Endothelial cell of umbilical vein (primary cell): ENCODE data around the gene DCAF5. TPM values are rescaled to one million over a fixed set of nuclear protein-coding genes. Genes with fewer than 3 reads are reported as not detected.

Source experiments
- BruUV-seq: library from RNA; stranded (reverse); fragments of 400-500 nt; replicated peaks from 2 replicates; lab custom pipeline; 2021; lab: Mats Ljungman, UMichigan
- CTCF ChIA-PET: fragments of 300-600, 350-600 bp; sonication (Branson Sonifier 250); formaldehyde crosslinking; loops from one replicate; lab custom pipeline; 2021; ENCODE audit warnings: antibody characterized with exemption, inconsistent platforms; lab: Charles Lee
- POLR2A ChIA-PET: fragments of 300-600, 350-600 bp; sonication (Branson Sonifier 250); formaldehyde crosslinking; loops from one replicate; lab custom pipeline; 2021; ENCODE audit warnings: antibody characterized with exemption, inconsistent platforms; lab: Charles Lee
- DNase-seq: peaks from one replicate; pipeline ENCODE4 v3.0.0-alpha.2; 2011; ENCODE audit warnings: low read depth, low spot score
- FAIRE-seq: peaks from 2 replicates; lab custom pipeline; 2011; peaks lifted over from hg19 to GRCh38; lab: Jason Lieb, UNC
- H2AFZ ChIP-seq: 2 replicates; pipeline ENCODE4 v1.6.0; 2012; ENCODE audit warnings: low read depth, low read length, control low read depth, inconsistent platforms
- H3K27ac ChIP-seq: 2 replicates; pipeline ENCODE4 v1.5.1; 2011; ENCODE audit warnings: low read depth, mild to moderate bottlenecking, control low read depth, low read length, moderate library complexity; ENCODE audit not compliant: insufficient read depth
- H3K27me3 ChIP-seq, 2 experiments: 2 replicates each; pipeline versions ENCODE4 v1.6.0 to v1.6.1; 2011; ENCODE audit warnings: low read length in 2 of 2, mixed read lengths in 1 of 2; ENCODE audit not compliant: control insufficient read depth in 2 of 2, insufficient read depth in 2 of 2
- H3K36me3 ChIP-seq, 2 experiments: 2 replicates in 1 of 2; 3 replicates in 1 of 2; pipeline ENCODE4 v1.5.1; 2011; ENCODE audit warnings: low read length in 2 of 2, mild to moderate bottlenecking in 1 of 2, moderate library complexity in 1 of 2; ENCODE audit not compliant: control insufficient read depth in 2 of 2, insufficient read depth in 2 of 2; ENCODE audit errors: extremely low read depth in 1 of 2
- H3K4me1 ChIP-seq: 3 replicates; pipeline ENCODE4 v1.5.1; 2011; ENCODE audit warnings: mild to moderate bottlenecking, low read length; ENCODE audit not compliant: control insufficient read depth, insufficient read depth; ENCODE audit errors: extremely low read depth
- H3K4me2 ChIP-seq: 2 replicates; pipeline ENCODE4 v1.6.1; 2011; ENCODE audit warnings: low read length, control low read depth, mixed read lengths; ENCODE audit not compliant: insufficient read depth
- H3K4me3 ChIP-seq, 3 experiments: fragments of 200-600 bp in 1 of 3; sonication (generic), shearing (Covaris generic) in 1 of 3; replicated peaks in 1 of 3; 2 replicates each; pipeline ENCODE4 v1.5.1; 2011 to 2016; ENCODE audit warnings: control low read depth in 3 of 3, low read length in 3 of 3, mild to moderate bottlenecking in 2 of 3, inconsistent platforms in 1 of 3, low read depth in 1 of 3, moderate library complexity in 1 of 3; ENCODE audit not compliant: insufficient read depth in 1 of 3
- H3K79me2 ChIP-seq: 2 replicates; pipeline ENCODE4 v1.6.0; 2012; ENCODE audit warnings: low read length, inconsistent platforms; ENCODE audit not compliant: control insufficient read depth, insufficient read depth
- H3K9ac ChIP-seq: replicated peaks from 2 replicates; pipeline ENCODE3; 2011; ENCODE audit warnings: low read length, control low read depth; ENCODE audit not compliant: insufficient read depth; ENCODE audit errors: extremely low read depth
- H3K9me1 ChIP-seq: replicated peaks from 3 replicates; pipeline ENCODE4 v1.6.0; 2011; ENCODE audit warnings: mild to moderate bottlenecking, low read length; ENCODE audit not compliant: control insufficient read depth, insufficient read depth; ENCODE audit errors: extremely low read depth
- H3K9me3 ChIP-seq: replicated peaks from 2 replicates; pipeline ENCODE4 v1.5.1; 2012; ENCODE audit warnings: low read length, inconsistent platforms; ENCODE audit not compliant: control insufficient read depth, insufficient read depth
- H4K20me1 ChIP-seq: replicated peaks from 2 replicates; pipeline ENCODE3; 2011; ENCODE audit warnings: mild to moderate bottlenecking, low read length; ENCODE audit not compliant: control insufficient read depth, insufficient read depth; ENCODE audit errors: extremely low read depth
- EZH2 ChIP-seq: IDR thresholded peaks from 2 replicates; pipeline ENCODE4 v1.6.1; 2012; ENCODE audit warnings: borderline replicate concordance, low read depth, mild to moderate bottlenecking, moderate library complexity, low read length, inconsistent platforms; ENCODE audit not compliant: severe bottlenecking
- FOS ChIP-seq: IDR thresholded peaks from 2 replicates; pipeline ENCODE4 v1.6.1; 2011; ENCODE audit warnings: mild to moderate bottlenecking, low read length, moderate library complexity, borderline replicate concordance; ENCODE audit not compliant: insufficient read depth
- JUN ChIP-seq: IDR thresholded peaks from 2 replicates; pipeline ENCODE4 v1.6.1; 2011; ENCODE audit warnings: borderline replicate concordance, low read depth; ENCODE audit not compliant: insufficient read length, insufficient read depth
- MYC ChIP-seq: IDR thresholded peaks from one replicate; pipeline ENCODE4 v1.6.1; 2011; ENCODE audit warnings: mild to moderate bottlenecking, low read depth, low read length
- POLR2A ChIP-seq: IDR thresholded peaks from 2 replicates; pipeline ENCODE4 v1.6.1; 2012; ENCODE audit warnings: low read depth, mild to moderate bottlenecking, control low read depth, low read length
- dilution Hi-C: fragments of 300-500 bp; cut with MboI; formaldehyde crosslinking; loops from one replicate; pipeline ENCODE4 v1.15.0; 2019; ENCODE audit warnings: low sequenced_read_pairs; ENCODE audit not compliant: extremely low pct_ligation_motif_present
- intact Hi-C: fragments of 100-400 bp; cut with micrococcal nuclease; formaldehyde crosslinking; loops from one replicate; pipeline ENCODE4 v1.10.0; 2022
- polyA plus RNA-seq, 4 experiments: library from polyadenylated mRNA; depleted of rRNA in 3 of 4; stranded (reverse) in 3 of 4; unstranded in 1 of 4; fragments of >200 nt; gene quantifications; 2 replicates each; pipeline versions ENCODE4 v1.2.1 to v1.2.3, GENCODE V29; 2011 to 2012; ENCODE audit warnings: missing spikeins in 1 of 4
- total RNA-seq: library from RNA; stranded (reverse); gene quantifications from 2 replicates; pipeline ENCODE4 v1.2.3, GENCODE V29; 2021
- TF ChIP-seq, protein P1 (sequence below): IDR thresholded peaks from 2 replicates; pipeline ENCODE4 v1.6.1; 2011; ENCODE audit not compliant: insufficient read depth, insufficient read length

The DCAF5 gene
- total and polyA plus RNA-seq, 2 donors (not counting 3 experiments of a cell fraction or from before 2014, with no cell fraction given): 37.9 to 52.5 TPM

- no peak for DNase-seq
- no TSS peak for BruUV-seq
- TF ChIP-seq POLR2A (no peak), JUN (no peak), EZH2 (no peak), MYC (no peak)
- TF ChIP-seq, protein P1, sequence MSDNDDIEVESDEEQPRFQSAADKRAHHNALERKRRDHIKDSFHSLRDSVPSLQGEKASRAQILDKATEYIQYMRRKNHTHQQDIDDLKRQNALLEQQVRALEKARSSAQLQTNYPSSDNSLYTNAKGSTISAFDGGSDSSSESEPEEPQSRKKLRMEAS: no peak
- Histone ChIP-seq H4K20me1 (no peaks in the 10 kb centered on the region), H3K27me3 (no peaks in the 10 kb centered on the region), H3K4me1 (peaks cover 15% of the 10 kb centered on the region), H3K4me2 (no peak overlapping the region), H3K9me1 (no peaks in the 10 kb centered on the region), H3K9ac (no peak overlapping the region), H3K36me3 (no peaks in the 10 kb centered on the region), H3K4me3 (no peak overlapping the region), H3K9me3 (no peaks in the 10 kb centered on the region), H2AFZ (no peak overlapping the region), H3K27ac (no peak overlapping the region), H3K79me2 (no peaks in the 10 kb centered on the region)
- ChIA-PET POLR2A (no interaction called here), CTCF (interaction anchor here (2.4 to 2.8 kb wide), 2 partner anchors 10 to 18 kb away, joined by 7 to 9 read pairs; no protein-coding TSS in a partner anchor)
- dilution Hi-C loops (no loop called here), intact Hi-C loops (no loop called here)
- no peak for FAIRE-seq
Observed at GRCh38 chr14:69017706-69018105, 135.2 kb downstream of the DCAF5 start.

DNA sequence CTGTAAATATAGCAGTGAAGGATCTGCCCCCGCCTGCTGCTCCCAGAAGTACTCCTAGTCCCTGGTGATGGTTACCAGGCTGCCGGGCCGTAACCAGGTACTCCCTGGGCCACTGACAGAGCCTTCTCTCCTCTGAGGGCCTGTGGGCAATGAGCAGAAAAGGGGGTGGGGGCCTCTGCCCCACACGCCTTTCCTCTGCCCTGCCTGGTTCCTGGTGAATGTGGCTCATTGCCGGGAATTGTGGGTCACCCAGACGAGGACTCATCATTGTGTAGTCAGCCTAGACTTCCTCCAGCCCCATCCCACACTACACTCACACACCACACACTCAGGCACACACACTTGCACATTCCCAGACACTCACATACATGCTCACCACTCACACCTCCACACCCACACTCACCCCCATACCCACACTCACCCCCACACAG, 138.1 kb downstream of the DCAF5 start:
- TF ChIP-seq MYC (no peak), FOS (peak; percentile 39)
- DNase-seq (peak; percentile 36), FAIRE-seq (peak; percentile 55)
- intact Hi-C loops: loop anchor here (2.0 kb wide), 1 partner anchor 20 kb away; no protein-coding TSS in a partner anchor
- H3K4me3 ChIP-seq: no peak overlapping the region
- no peaks in the 10 kb centered on the region for H3K27me3 ChIP-seq
- H3K79me2 ChIP-seq: no peaks in the 10 kb centered on the region
- H4K20me1 ChIP-seq: no peaks in the 10 kb centered on the region
- peak overlapping the region; percentile 15 for H2AFZ ChIP-seq
- H3K9me1 ChIP-seq: no peaks in the 10 kb centered on the region
- CTCF ChIA-PET: interaction anchor here (1.3 to 2.8 kb wide), 3 partner anchors 9 to 76 kb away, joined by 4 to 10 read pairs (median 8); no protein-coding TSS in a partner anchor
- BruUV-seq: no TSS peak
- dilution Hi-C loops: no loop called here
- no peaks in the 10 kb centered on the region for H3K9me3 ChIP-seq
- H3K4me1 ChIP-seq: peaks cover 15% of the 10 kb centered on the region
- no peak overlapping the region for H3K9ac ChIP-seq
- no peak overlapping the region for H3K4me2 ChIP-seq
- POLR2A ChIA-PET: no interaction called here
- H3K36me3 ChIP-seq: no peaks in the 10 kb centered on the region
- no peak overlapping the region for H3K27ac ChIP-seq
